GM19023 (cell line): ENCODE results near the gene KRTAP10-8.
"Not testable (repeated sequence)": the region's sequence is repeated elsewhere in the genome, so short reads cannot be mapped to it uniquely, and the experiment has no call there.

Source experiments
- ATAC-seq: cut with Tn5 transposase; IDR thresholded peaks from one replicate; pipeline ENCODE4 v1.9.1; 2021; ENCODE audit warnings: mild to moderate bottlenecking, moderate library complexity; ENCODE audit not compliant: unreplicated experiment

Gene KRTAP10-8

DNA sequence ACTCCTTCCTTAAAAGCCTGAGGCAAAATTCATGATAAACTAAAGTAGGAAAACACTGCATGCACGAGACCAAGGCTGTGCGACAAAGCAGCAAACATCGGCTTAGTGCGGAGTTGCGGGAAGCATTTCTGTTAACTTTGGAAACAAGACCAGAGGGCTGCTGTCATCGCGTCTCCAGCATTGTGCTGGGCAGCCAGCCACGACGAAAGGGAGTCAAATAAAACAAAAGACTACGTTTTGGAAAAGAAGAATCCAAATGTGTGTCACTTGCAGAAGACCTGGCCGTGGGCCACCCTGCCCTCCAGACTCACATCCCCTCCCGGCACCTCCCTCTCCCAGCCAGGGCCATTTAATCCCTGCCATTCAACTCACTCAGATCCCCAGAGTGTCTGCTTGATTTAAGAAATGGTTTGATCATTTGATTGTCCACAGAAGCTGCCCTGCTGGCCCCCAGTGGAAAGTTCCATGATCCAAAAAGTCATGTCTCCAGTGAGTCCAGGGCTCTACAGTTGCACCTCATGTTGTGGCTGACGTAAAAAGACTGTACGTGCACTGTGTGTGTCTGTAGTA is 31.9 kb downstream of the KRTAP10-8 start:
- ATAC-seq: no peak

DNA sequence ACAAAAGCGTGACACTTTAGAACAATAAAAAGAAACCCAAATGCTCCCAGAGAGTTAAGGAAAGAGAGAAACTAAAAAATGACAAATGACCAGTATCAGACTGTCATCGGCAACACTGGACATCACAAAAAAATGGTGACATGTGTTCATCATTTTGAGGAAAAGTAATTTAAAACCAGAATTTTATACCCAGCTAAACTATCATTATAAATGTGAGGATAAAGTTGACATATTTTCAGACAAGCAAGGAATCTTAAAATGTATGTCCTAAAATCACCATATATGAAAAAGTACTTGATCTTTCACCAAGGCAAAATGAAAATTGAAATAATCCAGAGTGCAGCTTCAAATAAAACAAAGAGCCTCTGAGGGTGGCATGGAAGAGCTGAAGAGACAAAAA is 33.0 kb downstream of the KRTAP10-8 start:
- no peak for ATAC-seq

DNA sequence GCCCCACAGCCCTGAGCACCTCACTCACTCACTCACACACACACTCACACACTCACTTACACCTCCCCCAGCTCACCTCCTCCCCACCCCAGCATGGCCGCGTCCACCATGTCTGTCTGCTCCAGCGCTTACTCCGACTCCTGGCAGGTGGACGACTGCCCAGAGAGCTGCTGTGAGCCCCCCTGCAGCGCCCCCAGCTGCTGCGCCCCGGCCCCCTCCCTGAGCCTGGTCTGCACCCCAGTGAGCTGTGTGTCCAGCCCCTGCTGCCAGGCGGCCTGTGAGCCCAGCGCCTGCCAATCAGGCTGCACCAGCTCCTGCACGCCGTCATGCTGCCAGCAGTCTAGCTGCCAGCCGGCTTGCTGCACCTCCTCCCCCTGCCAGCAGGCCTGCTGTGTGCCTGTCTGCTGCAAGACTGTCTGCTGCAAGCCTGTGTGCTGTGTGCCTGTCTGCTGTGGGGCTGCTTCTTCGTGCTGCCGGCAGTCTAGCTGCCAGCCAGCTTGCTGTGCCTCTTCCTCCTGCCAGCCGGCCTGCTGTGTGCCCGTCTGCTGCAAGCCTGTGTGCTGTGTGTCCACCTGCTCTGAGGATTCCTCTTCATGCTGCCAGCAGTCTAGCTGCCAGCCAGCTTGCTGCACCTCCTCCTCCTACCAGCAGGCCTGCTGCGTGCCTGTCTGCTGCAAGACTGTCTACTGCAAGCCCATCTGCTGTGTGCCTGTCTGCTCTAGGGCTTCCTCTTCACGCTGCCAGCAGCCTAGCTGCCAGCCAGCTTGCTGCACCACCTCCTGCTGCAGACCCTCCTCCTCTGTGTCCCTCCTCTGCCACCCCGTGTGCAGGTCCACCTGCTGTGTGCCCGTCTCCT is 34.7 kb downstream of the KRTAP10-8 start, which contains the start of gene KRTAP10-11:
Gene KRTAP10-11, plus strand, starts transcription at position 49 of the 856 bp plus-strand sequence. Its CDS starts 45 bp downstream, at position 94.
- ATAC-seq: not testable (repeated sequence)

DNA sequence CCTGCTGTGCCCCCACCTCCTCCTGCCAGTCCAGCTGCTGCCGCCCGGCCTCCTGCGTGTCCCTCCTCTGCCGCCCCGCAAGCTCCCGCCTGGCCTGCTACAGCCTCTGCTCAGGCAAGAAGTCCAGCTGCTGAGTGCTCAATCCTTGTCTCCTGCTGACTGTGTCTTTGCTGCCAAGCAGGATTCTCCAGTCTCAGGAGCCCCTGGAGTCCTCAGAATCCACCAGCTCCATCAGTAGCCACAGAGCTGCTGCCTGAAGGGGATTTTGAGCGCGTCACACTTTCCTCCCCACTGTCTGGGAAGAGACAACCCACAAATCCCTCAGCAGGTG is 35.3 kb downstream of the KRTAP10-8 start:
- ATAC-seq: no peak

DNA sequence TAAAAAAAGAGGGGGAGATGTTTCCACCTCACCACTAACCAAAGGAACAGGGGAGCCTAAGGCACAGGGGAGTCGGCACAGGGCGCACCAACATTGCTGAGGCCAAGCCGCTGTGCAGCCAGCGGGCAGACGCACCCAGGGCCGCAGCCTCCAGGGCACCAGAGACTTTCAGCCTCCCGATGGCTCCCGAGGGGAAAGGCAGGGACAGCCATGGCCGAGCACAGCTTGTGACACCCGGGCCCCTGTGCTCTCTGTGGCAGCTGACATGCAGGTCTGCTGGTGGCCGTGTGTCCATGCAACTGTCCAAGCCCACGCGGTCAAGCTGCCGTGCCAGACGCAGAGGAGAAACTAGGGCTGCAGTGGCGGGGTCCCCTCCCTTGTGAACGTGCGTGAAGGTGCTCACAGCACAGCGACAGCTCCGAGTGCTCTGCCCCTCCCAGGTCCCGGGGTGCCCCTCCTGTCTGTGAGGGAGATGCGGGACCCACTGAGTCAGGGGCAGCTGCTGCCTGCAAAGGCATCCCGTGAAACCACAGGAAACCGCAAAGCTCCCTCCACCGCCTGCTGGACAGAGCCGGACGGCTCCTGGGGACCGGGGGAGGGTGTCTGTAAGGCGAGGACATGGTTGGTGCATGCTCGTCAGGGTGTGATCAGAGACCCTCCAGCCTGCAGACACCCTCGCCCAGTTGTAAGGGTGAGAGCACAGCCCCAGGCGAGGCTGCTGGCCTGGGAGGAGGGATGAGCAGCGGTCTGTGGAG is 36.9 kb downstream of the KRTAP10-8 start:
- no peak for ATAC-seq

DNA sequence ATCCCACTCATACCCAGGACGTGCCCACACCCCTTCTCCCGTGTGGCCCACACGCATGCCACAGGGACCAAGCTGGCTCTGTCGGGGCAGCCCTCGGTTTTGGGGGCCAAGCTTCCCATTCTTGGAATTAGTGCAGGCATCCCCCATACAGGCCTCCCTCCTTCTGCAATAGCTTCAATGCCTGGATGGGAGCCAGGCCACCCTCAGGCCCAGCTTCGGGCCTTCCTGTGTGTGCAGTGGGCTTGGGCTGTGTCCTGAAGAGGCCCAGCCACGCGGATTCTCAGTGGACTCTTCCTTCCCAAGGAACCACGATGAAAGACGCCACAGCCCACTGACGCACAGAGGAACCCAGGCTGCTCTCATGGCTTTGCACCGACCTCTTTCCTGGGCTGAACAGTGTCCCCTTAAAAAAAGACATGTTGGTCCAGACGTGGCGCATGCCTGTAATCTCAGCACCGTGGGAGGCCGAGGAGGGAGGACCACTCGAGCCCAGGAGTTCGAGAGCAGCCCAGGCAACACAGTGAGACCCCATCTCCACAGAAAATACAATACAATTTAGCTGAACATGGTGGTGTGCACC is 37.7 kb downstream of the KRTAP10-8 start:
- ATAC-seq: no peak

DNA sequence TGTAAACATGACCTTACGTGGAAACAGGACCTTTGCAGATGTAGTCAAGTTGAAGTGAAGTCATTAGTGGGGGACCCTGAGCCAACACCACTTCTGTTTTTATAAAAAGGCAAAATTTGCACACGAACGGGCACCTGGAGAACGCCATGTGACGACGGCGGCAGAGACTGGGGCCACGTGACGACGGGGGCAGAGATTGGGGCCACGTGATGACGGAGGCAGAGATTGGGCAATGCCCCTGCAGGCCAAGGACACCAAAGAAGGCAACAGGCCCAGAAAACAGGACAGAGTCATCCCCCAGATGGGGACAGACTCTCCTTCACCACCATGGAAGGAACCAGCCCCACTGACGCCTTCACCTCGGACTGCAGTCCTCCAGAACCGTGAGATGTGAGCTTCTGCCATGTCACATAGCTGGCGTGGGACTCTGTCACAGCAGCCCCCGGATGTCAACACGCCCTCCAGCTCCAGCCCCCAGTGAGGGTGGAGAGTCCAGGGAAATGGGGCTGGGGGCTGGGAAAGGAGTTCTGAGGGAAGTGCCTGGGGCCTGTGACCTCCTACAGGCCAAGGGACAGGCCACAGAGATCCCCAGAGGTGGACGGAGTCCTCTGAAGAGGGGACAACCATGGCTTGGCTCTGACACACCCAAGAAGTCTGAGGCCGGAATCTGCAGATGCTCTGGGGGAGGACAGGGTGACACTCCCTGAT is 38.5 kb downstream of the KRTAP10-8 start:
- ATAC-seq: no peak

DNA sequence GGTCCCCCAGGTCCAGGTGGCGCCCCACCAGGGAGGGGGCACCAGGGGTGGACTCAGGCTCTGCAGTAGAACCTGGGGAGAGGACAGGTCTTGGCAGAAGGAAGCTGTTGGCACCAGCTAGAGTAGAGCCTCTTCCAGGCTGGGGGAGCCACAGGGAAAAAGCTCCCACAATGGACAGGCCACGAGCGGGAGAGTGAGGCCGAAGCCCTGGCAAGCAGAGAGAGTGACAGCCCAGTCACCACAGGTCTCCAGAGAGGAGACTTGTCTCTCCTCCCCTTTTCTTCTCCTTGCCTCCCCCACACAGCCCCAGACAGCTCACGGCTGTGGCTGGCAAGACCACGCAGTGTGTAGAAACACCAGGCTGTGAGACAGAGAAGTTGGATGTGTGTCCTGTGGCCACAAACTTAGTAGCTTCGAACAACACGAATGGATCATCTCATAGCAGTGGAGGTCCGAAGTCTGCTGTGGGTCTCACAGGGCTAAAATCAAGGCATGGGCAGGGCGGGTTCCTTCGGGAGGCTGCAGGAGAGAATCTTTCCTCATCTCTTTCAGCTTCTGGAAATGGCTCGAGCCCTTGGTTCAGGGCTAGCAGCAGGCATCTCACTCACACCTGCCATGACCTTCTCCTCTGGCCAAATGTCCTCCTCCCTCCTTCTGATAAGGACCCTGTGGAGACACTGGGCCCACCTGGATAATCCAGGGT is 39.2 kb downstream of the KRTAP10-8 start:
- no peak for ATAC-seq

- ATAC-seq: no peak
These were observed 41.2 kb downstream of the KRTAP10-8 start for GRCh38 chr21:44653123-44653522.

GRCh38 chr21:44653656-44654575 is 42.0 kb downstream of the KRTAP10-8 start:
- no peak for ATAC-seq

DNA sequence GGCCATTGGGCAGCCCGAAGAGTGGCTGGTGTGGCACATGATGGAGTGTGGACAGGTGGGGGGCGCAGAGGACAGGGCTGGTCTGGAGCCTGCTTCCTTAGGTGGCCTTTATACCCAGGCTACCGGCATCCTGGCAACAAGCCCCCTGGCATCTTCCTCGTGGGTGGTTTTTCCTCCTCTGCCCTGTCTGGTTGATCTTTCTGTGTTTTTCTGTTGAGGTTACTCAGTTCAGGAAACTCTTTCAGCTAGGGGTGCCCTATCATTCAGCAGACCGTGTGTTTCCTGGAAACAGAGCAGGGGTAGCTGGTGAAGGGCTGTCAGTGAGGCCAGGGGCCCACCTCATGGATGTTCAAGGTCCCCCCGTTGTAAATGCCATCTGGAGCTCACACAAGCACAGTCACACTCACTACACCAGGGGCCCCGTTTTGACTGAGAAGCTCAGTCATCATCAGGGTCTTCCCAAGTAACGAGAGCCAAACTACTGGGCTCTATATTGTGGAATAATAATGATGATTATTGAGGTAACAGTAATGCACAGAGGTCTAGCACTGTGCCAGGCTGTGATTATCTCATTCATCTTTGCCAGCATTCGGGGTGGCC is 42.8 kb downstream of the KRTAP10-8 start, which contains the start of gene KRTAP12-4:
Gene KRTAP12-4, minus strand, starts transcription at position 84 of the 600 bp plus-strand sequence. Its CDS starts 45 bp downstream, at position 39.
- ATAC-seq: no peak

- ATAC-seq: no peak
These were observed 45.0 kb downstream of the KRTAP10-8 start for GRCh38 chr21:44656868-44657267.

DNA sequence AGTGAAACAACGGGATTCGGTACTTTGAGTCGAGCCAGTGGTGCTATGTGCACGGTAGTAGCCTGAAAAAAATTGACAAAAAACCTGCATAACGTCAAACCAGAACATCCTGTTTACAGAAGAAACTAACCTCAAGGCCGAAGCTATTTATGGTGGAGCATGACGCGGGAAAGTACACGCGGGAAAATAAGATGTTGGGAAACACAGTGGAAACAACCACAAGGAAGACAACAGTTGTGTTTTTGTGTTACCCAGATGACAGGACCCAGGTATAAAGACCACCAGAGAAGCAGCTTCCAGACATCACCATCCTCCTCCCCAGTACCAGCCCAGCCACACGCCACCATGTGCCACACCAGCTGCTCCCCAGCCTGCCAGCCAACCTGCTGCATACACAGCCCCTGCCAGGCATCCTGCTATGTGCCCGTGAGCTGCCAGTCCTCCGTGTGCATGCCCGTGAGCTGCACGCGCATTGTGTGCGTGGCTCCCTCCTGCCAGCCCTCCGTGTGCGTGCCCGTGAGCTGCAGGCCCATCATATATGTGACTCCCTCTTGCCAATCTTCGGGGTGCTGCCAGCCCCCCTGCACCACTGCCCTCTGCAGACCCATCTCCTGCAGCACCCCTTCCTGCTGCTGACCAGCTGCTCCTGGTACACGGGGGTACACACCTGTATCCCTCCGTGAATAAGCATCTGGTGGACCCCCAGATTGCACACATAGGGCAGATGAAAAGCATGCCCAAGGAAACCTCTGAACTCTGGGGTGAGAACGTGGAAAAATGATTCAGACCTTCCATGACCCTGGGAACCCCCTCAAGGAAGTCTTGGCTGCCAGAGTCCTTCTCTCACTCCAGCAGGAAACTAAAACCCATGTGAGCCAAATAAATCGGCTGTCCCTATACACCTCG is 46.0 kb downstream of the KRTAP10-8 start, which contains the start of gene KRTAP12-3:
Gene KRTAP12-3, plus strand, starts transcription at position 298 of the 906 bp plus-strand sequence. Its CDS starts 48 bp downstream, at position 346.
- ATAC-seq: no peak

- ATAC-seq: no peak
These were observed 46.6 kb downstream of the KRTAP10-8 start for GRCh38 chr21:44658541-44658910.

DNA sequence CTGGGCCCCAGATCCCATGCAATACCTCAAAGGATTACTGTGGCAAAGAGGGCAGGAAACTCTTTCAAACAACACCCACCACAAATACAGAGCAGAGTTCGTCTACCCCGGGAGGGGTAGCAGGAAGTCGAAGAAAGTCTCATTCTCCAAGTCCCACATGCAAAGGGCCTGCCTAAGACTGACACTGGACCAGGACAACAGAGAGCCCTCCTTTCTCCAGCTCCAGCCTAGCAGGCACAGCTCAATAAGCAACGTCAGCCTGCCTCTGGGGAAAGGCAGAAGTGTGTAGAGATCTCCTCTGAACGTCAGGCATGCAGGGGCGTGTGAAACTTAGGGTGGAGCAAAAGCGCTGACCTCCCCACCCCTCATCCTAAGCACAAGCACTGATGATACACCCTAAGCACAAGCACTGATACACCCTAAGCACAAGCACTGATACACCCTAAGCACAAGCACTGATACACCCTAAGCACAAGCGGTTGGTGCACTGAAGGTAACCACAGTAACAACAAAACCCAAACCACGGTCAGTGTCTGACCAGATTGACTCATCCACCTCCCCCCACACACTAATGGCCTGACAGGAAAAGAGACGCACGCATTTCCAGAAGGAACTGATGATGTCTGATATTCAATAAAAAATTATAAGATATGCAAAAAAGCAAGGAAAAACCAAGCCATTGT is 47.2 kb downstream of the KRTAP10-8 start:
- no peak for ATAC-seq

GRCh38 chr21:44661567-44661966 is 49.7 kb downstream of the KRTAP10-8 start:
- ATAC-seq: not testable (repeated sequence)
